Measurements from ENCODE around the gene ZNF385C.

DNA sequence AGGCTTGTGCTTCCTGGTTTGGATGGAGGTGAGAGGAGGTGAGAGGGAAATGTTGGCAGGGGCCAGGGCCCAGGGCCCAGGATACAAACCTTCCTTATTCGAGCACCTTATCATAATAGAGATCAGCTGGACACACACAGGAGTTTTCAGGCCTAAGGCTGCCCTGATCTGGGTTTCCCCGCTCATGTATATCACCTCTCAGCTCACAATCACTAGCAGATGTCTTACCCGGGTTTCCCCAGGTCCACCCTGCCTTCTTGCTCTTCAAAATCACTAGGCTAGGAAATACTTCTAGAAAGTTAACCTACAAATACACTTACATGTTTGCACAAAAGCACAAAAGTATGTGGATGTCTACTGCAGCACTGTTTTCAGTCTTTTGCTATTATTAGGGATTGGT, 28.6 kb upstream of the ZNF385C start:
- TF ChIP-seq, protein P1, sequence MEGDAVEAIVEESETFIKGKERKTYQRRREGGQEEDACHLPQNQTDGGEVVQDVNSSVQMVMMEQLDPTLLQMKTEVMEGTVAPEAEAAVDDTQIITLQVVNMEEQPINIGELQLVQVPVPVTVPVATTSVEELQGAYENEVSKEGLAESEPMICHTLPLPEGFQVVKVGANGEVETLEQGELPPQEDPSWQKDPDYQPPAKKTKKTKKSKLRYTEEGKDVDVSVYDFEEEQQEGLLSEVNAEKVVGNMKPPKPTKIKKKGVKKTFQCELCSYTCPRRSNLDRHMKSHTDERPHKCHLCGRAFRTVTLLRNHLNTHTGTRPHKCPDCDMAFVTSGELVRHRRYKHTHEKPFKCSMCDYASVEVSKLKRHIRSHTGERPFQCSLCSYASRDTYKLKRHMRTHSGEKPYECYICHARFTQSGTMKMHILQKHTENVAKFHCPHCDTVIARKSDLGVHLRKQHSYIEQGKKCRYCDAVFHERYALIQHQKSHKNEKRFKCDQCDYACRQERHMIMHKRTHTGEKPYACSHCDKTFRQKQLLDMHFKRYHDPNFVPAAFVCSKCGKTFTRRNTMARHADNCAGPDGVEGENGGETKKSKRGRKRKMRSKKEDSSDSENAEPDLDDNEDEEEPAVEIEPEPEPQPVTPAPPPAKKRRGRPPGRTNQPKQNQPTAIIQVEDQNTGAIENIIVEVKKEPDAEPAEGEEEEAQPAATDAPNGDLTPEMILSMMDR (IDR thresholded peaks at IDR 0.05) = no peak
- no peak for TF ChIP-seq POLR2A (IDR thresholded peaks at IDR 0.05)
